GM23248 (cell line): ENCODE measurements around the gene LAG3.

Source experiments
- EZH2 ChIP-seq: fragments of 200-600 bp; sonication (generic); IDR thresholded peaks from 2 replicates; pipeline ENCODE4 v1.6.1; 2018; ENCODE audit warnings: antibody characterized with exemption, mild to moderate bottlenecking; ENCODE audit not compliant: insufficient read depth, poor library complexity, severe bottlenecking
- EZH2phosphoT487 ChIP-seq: fragments of 200-600 bp; sonication (generic); IDR thresholded peaks from 2 replicates; pipeline ENCODE4 v1.6.1; 2018; ENCODE audit warnings: antibody characterized with exemption, moderate library complexity, mild to moderate bottlenecking, low read depth; ENCODE audit not compliant: insufficient read depth

GRCh38 chr12:6783828-6784227 lies 11.5 kb downstream of the LAG3 start:
- no peak for TF ChIP-seq EZH2
- no peak for TF ChIP-seq EZH2phosphoT487
